ENCODE data around the gene CTBP1. TPM values are rescaled to one million over a fixed set of nuclear protein-coding genes. Genes with fewer than 3 reads are reported as not detected.
"Not testable (repeated sequence)": the region's sequence is repeated elsewhere in the genome, so short reads cannot be mapped to it uniquely, and the experiment has no call there.

Gene CTBP1
- total RNA-seq, 1 donor from 2014 or later, result 213 TPM

- DNase-seq (ENCODE audit: low spot score), result no peak
Measured at GRCh38 chr4:1237981-1238675, 10.8 kb downstream of the CTBP1 start.

- DNase-seq (ENCODE audit: low spot score), result not testable (repeated sequence)
Measured at GRCh38 chr4:1237261-1237660, 11.7 kb downstream of the CTBP1 start.

- DNase-seq (ENCODE audit: low spot score), result not testable (repeated sequence)
Measured at GRCh38 chr4:1236836-1237235, 12.1 kb downstream of the CTBP1 start.

- DNase-seq (ENCODE audit: low spot score), result no peak
Measured at GRCh38 chr4:1236103-1236641, 12.8 kb downstream of the CTBP1 start.

GRCh38 chr4:1235381-1236102 lies 13.4 kb downstream of the CTBP1 start:
- no peak for DNase-seq (ENCODE audit: low spot score)

- no peak for DNase-seq (ENCODE audit: low spot score)
Measured at GRCh38 chr4:1234811-1235292, 14.1 kb downstream of the CTBP1 start.

GRCh38 chr4:1234309-1234695 lies 14.6 kb downstream of the CTBP1 start:
- no peak for DNase-seq (ENCODE audit: low spot score)

- DNase-seq (ENCODE audit: low spot score), result peak; percentile 49
Measured at GRCh38 chr4:1233641-1234308, 15.2 kb downstream of the CTBP1 start.

- DNase-seq (ENCODE audit: low spot score), result no peak
Measured at GRCh38 chr4:1232661-1233621, 16.0 kb downstream of the CTBP1 start.

GRCh38 chr4:1231637-1232360 lies 17.1 kb downstream of the CTBP1 start:
- no peak for DNase-seq (ENCODE audit: low spot score)

- no peak for DNase-seq (ENCODE audit: low spot score)
Measured at GRCh38 chr4:1230971-1231636, 17.8 kb downstream of the CTBP1 start.

- DNase-seq (ENCODE audit: low spot score), result no peak
Measured at GRCh38 chr4:1230316-1230715, 18.6 kb downstream of the CTBP1 start.

GRCh38 chr4:1229117-1229849 lies 19.6 kb downstream of the CTBP1 start:
- DNase-seq (ENCODE audit: low spot score), result no peak

- DNase-seq (ENCODE audit: low spot score), result no peak
Measured at GRCh38 chr4:1227816-1228215, 21.1 kb downstream of the CTBP1 start.

- DNase-seq (ENCODE audit: low spot score), result no peak
Measured at GRCh38 chr4:1226598-1226997, 22.3 kb downstream of the CTBP1 start.

- DNase-seq (ENCODE audit: low spot score), result no peak
Measured at GRCh38 chr4:1226144-1226481, 22.8 kb downstream of the CTBP1 start.

GRCh38 chr4:1225272-1226143 lies 23.4 kb downstream of the CTBP1 start:
- no peak for DNase-seq (ENCODE audit: low spot score)

Data from mucosa of gallbladder (tissue), 1 donor.